DMS79 treated with DMSO at 0.1 percent for 48 hours (cell line): ENCODE results near the gene EYA2.
"Not testable (repeated sequence)": the region's sequence is repeated elsewhere in the genome, so short reads cannot be mapped to it uniquely, and the experiment has no call there.

Experiments
- DNase-seq: peaks from one replicate; lab custom pipeline; 2025; lab: John Stamatoyannopoulos, UW

Gene EYA2

DNA sequence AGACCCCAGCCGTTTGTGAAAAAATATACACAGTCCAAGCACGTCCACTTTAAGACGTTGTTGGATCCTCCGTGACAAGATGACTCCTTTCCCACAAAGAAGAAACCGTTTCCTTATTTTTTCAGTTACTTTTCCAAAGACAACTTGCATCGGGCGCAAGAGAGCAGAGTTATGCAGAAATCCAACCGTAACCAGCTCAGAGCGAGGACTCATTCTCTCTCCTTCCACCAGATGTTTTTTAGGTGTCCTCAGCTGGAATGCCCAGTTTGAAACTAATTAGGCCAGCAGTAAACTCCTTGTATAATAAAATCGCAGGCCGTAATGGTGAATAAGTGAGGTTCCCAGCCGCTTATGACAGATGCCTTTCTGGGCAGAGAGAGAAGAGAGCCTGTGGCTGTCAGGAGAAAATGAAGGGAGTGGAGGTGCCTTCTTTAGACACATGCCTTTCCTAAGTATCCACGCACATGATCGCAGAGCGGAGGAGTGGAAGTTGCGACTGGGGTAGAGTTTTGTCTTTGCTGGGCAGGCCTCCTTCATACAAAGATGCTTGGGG, 2.8 kb downstream of the EYA2 start:
- DNase-seq: no peak

DNA sequence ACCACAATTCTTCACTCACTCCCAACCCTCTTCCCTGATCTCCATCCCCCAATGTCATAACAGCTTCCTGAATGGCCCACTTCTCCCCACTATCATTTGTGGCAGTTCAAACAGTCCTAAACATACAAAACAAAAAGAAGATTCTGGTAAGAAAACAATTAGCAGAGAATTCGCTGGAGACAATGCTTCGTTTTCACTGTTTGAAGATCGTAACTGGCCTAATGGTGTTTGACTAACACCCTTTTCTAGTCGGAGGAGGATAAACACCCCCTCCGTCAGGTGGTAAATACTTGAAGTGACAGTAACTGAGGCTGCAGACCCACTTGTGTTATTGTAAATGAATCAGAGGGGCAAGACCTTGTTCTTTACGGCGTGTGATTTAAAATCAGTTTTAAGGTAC, 3.8 kb downstream of the EYA2 start:
- no peak for DNase-seq

DNA sequence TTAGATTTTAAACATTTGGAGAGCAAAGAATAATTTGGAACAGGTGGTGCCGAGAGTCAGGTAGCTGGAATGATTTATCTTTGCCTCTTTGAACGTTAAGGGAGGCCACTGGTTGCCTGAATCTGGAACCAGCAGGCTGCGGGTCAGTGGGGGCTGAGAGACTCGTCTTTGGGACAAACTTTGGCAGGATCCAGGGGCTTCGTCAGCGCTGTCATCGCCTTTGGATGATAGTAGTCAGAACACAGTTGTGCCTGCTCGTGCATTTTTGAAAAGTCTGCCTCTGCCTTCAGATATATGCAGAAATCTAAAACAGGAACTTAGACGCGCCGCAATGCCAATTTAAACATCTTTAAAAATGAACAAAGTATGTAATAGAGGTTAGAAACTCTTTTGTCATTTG, 5.0 kb downstream of the EYA2 start:
- DNase-seq: no peak

DNA sequence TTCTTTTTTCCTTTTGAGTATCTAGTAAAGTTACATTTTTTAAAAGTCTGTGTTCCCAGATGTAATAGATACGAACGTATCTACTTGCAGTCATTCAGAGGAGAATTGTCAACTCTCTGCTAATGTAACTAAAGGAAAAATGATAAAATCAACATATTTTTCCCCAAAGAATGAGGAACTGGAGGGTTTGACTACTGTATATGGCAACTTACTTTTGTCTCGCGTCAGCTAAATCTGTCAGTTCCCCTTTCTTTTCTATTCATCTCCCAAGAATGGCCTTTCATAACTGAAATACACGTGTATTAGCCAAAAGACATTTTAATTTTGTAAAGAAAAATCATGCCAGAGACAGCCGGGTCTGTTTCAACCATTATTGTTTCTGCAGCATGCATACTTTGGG, 5.4 kb downstream of the EYA2 start:
- no peak for DNase-seq

DNA sequence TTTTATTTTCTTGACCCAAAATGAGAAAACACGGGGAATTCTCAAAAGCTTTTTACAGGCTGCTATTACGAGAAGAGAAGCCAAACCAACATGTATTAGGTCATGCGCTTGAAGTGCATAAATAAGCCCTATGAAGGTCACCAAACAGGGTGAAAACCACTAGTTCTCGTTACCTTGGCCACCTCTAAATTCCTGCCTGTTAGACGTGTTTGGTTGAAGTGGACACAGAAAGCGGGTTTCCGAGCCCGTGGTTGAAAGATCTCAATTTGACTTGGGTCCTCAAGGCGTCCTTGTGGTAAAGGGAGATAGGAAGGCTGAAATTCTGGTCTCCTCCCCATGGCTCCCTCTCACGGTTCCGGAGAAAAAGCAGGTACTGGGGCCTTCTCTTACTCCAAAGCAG, 6.2 kb downstream of the EYA2 start:
- no peak for DNase-seq

DNA sequence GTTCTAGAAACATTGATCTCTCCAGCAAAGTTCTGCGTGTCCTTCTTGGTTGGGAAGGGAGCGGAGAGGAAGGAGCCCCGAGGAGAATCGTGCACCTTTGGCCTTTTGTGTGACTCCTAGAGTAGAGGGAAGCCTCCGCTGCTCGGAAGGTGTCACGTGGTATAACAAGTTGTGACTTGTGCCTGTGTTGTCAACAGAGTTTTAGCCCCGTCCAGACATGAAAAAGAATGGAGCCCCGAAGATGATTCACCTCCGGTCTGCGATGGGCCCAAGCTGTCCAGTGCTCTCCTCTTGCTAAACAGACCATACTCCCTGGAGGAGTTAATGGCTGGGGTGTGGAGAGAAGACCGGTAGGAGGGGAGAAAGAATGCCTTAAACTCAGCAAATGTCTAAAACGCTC, 7.0 kb downstream of the EYA2 start:
- DNase-seq: no peak

DNA sequence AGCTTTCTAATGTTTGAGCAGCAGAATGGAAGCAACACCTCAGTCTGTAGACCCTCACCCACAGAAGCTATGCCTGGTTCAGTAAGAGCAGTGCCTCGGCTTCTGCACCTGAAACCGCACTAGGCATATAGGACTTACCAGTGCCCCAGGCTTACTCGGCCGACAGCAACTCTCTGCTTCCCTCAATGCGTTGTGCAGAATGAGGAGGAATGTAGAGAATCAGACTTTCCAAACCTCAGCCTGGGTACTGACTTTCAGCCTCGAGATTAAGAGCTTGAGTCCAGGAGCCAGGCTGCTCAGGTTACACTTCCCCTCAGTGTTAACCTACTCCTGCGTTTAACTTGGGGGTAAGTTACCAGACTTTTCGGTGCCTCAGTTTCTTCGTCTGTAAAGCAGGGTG, 8.6 kb downstream of the EYA2 start:
- DNase-seq: no peak

DNA sequence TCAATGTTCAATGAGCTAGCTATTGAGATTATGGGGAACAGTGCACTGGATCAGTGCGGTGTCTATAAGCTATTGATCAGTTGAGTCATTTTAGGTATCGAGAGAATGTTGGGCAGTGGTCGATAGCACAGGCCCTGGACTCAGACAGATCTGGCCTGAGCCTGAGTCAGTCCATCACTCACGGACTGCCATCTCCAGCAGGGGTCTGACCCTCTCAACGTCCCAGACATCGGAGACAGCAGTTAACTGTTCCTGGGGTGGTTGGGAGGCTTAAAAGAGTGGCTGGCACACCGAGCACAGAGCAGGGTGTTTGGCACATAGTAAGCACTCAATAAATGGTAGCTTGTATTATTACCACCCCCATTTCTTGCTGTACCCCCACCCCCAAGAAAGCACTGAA, 9.3 kb downstream of the EYA2 start:
- no peak for DNase-seq

DNA sequence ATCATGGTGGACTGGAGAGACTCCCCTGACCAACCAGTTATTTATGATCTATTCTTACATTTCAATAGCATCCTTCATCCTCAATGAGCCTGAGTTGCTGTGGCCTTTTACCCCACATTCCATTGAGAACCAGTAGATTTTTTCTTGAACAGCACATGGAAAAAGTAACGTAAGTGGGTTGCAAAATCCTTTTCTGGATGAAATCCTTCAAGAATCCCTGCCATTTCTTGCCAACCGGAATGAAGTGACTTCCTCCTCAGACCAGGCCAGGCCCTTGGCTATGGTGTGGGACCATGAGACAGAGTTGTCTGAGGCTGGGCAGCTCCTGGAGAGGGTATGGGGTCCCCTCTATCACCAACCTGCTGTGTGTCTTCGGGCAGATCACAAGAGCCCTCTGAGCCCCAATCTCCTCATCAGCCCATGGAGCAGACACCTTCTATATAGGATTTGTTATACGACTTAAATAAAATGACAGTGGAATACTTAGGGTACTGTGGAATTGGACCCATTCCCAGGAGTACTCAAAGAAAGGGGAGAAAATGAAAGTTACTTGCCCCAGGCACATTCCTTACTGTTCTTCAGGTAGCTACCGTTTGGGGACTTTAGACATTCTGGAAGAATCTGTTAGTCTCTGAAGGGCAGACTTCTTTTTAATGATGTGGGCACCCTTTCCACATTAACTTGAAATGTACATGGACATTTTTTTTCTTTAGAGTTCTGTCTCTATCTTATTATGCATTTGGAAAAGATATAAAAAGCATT, 10.9 kb downstream of the EYA2 start:
- no peak for DNase-seq

DNA sequence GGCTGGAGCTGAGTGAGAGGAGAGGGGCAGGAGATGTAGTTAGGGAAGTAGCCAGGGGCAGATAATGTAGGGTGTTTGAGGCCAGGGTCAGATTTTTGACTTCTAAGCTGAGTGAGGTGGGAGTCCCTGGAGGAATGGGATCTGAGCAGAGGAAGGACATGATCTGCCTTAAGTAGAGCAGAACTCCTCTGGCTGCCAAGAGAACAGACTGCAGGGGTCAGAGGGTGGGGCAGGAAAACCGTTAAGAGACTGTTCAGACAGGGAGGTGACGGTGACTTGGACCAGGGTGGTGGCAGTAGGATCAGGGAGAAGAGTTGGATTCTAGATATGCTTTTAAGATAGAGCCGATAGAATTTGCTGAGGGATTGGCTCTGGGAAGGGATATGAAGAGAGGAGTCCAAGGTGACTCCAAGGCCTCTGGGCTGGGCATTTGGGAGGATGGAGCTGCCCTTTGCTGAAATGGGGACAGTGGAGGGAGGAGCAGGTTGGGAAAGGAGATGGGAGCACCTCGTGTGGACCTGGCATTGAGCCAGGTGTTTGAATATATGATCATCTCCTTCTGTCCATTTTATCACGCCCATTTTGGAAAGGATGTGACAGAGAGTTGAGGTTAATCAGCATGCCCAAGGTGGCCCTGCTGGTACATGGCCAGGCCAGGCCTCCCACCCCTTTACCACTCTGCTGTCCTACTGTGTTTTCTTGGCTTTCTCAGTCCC, 18.8 kb downstream of the EYA2 start:
- DNase-seq: no peak

DNA sequence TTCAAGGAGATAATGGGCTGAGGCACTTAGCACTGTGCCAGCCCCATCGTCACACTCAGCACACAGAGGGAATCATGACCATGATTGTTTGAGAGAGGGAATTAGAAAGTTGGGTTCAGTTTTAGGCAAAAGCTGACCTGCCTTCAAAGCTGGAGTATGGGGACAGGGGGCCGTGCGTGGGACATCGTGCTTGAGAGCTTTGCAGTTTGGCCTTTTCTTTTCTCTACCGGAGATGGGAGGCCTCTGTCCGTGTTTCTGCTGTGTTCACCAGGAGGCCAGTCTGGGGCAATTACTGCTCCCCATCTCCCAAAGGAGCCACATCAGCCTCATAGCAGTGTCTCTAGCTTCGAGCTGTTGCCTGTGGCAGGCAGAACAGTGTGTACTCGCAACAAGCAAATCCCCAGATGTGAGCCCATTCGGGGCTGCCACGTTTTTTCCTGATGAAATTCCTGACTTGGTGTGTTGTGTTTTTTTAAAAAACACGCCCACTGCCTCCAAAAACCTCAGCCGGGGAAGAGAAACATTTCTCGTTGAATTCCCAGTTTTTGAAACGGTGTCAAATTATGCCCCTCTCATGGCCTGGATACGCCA, 20.2 kb downstream of the EYA2 start:
- DNase-seq: no peak

DNA sequence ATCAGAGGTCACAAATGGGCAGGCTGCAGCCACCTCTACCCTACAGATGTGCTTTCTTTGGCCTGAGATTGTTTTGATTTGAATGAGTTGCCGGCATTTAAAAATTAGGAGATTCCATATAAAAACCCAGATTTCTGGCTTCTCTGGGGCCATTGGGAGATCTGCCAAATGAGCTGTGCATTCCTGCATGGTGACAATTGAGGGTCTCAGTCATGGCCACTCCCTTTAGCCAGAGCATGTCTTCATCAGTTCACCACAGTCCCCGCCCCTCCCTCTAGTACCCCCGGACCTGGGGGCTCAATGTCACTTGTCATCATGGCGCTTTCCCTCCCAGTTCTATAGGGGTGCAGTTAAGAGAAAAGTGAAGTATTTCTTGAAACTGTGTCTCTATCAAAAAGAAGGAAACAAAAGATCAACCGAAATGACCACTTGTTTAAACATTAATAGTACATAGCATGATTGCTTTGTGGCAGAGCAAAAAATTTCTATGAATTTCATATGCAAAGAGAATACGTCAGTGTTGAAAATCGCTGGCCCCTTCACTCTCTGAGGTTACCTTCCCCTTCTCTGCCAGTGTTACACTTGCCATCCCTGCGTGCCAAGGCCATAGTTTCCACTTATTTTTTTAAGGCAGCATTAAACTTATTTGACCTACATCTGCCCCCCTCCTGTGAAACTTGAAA, 21.1 kb downstream of the EYA2 start:
- no peak for DNase-seq

DNA sequence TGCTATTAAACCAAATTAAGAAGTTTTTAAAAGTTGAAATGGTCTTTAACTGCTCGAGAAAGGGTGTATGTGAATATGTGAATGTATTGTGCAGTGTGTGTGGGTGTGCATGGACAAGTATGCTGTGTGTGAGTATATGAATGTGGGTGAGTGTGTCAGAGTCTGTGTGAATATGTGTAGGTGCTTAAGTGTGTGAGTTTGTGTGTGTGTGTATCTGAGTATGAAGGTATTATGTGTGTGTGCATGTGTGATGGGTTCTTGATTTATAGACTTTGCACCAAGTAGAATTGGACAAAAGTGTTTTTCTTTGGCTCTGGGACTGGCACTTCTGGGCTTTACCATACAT, 21.6 kb downstream of the EYA2 start:
- no peak for DNase-seq

DNA sequence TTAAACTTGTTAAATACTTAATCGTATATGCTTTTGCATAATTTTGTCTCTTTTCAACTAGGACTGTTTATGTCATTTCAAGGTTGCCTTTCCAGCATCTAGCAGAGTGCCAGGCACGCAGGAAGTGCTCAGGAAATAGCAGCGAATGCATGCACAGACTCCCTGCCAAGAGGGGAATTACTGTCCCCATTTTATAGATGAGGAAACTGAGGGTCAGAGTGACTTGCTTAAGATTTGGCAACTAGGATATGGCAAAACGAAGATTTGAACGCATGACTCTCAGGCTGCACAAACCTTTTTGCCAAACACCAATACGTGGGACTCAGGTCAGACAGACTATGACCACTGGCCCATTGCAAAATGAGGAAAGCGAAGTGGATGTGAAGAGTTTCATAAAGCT, 22.5 kb downstream of the EYA2 start:
- no peak for DNase-seq

DNA sequence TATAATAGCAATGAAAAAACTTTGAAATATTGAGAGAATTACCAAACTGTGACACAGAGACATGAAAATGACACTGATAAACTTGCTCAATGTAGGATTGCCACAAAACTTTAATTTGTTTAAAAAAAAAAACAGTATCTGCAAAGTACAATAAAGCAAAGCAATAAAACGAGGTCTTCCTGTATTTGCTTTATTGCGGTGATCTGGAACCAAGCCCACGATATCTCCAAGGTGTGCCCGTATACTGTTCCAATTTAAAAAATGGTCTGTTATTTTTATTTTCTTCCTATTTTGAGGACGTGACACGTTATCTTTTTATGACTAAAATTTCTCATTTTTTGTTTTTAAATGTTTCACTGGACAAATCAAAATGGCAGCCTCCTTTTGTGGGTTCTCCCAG, 25.5 kb downstream of the EYA2 start:
- DNase-seq: no peak

DNA sequence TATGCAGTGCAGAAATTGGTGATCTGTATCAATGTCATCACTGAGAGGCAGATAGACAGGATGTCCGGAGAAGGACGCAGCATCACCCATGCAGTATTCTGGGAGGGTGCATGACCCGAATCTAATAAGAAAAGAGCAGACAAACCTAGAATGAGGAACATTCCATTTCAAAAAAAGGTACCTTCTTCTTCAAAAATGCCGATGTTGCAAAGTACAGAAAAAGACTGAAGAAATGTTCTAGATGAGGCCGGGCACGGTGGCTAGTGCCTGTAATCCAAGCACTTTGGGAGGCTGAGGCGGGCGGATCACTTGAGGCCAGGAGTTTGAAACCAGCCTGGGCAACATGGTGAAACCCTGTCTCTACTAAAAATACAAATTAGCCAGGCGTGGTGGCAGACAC, 28.2 kb downstream of the EYA2 start:
- not testable (repeated sequence) for DNase-seq

DNA sequence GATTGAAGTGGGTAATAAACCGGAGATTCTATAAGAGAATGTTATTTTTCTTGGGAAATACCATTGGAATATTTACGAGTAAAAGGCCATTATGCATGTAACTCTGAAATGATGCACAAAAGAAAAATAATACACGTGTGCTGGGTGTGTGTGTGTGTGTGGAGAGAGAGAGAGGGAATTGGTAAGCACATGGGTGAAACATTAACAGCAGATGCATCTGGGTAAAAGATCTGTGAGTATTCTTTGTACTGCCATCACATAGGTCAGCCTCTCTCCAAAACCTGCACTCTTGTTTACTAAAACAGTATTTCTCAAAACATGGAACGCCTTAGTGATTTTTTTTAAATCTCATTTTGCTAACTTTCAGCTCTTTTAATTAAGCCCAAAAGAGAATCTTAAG, 28.9 kb downstream of the EYA2 start:
- DNase-seq: no peak

DNA sequence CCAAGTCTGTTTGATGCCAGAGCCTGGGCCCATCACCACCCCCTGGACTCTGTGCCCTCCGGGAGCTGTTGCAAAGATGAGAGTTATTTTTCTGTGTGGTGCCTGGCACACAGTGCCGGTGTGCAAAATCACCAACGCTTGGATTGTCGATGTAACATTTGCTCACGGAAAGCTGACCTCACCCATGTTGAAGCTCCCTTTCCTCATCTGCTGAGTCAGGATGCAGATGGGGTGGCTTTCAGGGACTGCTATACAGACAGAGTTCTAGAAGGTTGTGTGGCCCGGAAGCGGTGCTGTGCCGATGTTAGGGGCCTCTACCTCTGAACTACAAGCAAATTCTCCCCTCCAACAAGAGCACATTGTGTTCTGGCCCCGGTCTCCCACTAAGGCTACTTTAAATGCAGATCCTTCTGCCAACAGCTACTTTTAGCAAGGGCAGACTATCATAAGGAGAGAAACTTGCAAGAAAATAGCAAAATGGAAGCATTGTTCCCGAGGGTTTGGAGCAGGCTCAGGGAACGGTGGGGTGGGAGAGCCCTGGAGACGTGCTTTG, 34.0 kb downstream of the EYA2 start:
- no peak for DNase-seq

DNA sequence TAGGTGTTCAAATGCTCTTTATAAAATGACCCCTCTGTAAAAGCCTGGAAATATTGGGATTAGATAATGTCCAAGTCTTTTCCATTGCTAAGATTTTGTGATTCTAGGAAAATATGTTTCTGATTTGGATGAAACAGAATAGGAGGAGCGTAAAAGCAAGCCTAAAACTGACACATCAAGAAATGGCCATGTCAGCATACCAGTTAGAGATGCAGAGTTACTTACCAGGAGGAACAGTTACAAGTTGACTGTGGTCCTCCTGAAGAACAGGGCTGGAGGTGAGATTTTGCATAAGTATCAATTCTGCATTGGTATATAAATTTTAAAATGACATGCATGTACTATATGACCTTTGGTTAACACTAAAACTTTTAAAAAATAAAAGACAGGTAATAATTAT, 35.3 kb downstream of the EYA2 start:
- DNase-seq: no peak

DNA sequence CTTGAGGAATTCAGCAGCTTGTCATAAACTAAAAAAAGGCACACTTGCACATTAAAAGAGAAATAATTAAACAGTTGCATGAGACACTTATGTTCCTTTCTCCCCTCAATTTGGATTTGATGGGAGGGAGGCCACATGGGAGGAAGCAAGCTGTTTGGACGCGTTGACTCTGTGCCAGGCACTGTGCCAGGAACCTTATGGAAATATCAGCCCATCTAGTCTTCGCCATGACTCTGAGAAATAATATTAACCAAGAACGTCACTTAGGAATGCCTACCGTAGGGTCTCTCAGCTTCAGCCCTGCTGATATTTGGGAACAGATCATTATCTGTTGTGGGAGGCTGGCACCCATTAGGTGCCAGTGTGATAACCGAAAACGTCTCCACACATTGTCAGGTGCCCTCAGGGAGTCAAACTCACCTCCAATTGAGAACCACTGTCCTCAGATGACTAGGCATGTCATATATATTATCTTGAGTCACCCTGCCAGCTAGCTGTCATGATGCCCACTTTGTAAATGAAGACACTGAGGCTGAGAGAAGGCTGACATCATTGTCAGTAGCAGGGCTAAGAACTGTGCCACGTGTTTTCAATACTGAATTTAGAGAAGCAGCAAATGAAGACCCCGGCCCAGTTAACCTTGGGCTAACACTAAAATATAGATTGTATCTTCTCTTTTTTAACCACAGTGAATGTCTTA, 36.1 kb downstream of the EYA2 start:
- DNase-seq: no peak

DNA sequence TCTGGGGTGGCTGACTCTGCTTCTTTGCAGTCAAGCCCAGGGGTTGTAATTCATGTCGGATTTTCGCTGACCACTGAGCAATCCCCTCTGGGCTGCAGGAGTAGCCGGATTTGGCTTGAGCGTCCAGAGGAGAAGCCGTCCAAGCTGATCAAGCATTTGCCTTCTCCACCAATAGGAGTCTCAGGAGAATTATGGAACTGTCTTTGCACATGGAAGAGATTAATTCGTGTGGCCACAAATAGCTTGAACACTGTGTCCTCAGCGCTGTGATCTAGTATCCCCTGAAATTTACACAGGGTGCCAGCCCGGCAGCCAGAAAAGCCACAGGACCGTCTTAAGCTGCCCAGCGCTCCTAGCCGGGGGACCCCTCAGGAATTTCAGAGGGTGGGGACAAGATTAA, 37.1 kb downstream of the EYA2 start:
- no peak for DNase-seq

DNA sequence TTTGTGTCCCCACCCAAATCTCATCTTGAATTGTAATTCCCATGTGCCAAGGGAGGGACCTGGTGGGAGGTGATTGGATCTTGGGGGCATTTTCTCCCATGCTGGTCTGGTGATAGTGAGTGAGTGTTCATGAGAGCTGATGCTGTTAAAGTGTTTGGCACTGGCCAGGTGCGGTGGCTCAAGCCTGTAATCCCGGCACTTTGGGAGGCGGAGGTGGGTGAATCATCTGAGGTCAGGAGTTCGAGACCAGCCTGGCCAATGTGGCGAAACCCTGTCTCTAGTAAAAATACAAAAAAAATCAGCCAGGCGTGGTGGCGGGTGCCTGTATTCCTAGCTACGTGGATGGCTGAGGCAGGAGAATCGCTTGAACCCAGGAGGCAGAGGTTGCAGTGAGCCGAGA, 37.8 kb downstream of the EYA2 start:
- not testable (repeated sequence) for DNase-seq
